ENCODE measurements around the gene CBARP. TPM values are rescaled to one million over a fixed set of nuclear protein-coding genes. Genes with fewer than 3 reads are reported as not detected.

Gene CBARP
- total RNA-seq, 8 experiments from 2014 or later, result 1.2 to 18.0 (median 8.5) TPM

DNA sequence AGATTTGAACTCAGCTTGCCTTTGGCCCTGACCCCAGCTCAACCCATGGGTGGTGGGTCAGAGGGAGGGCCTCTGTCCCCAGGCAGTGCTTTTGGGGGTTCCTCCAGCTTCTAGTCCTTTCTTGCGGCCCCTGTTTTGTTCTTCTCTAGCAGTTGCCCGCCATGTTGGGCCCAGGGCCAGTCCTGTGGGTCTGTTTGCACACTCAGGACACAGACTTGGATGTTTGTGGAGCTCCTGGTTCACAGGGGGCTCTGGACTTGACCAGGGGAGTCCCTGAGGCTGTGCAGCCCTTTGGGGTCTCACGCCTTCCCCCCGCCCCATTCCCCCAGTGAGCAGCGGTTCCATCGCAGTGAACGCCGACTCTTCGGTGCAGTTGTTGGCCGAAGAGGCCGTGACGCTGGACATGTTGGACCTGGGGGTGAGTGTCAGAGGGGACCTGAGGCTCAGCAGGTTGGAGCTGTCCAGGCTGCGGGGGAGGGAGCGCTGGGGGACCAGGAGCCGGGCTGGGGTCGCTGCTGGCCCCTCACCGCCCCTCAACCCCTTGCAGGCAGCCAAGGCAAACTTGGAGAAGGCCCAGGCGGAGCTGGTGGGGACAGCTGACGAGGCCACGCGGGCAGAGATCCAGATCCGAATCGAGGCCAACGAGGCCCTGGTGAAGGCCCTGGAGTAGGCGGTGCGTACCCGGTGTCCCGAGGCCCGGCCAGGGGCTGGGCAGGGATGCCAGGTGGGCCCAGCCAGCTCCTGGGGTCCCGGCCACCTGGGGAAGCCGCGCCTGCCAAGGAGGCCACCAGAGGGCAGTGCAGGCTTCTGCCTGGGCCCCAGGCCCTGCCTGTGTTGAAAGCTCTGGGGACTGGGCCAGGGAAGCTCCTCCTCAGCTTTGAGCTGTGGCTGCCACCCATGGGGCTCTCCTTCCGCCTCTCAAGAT is 6.2 kb upstream of the CBARP start:
- peaks cover 27 to 57% of the 10 kb centered on the region in 2 donors for H3K4me1 ChIP-seq (replicated peaks in 1 of 2)
- peak overlapping the region; percentile 57 to 64 for H3K27ac ChIP-seq
- ATAC-seq (replicated peaks in 6 of 8), result peak; percentile 1 to 33 (median 20)
- 0 to 100% (median 56%) methylated on average over 1 to 12 of the region's 33 CpGs; no CpG with 5 or more reads in 5 of the 10 experiments for WGBS, 10 experiments
- in situ Hi-C loops (cut with MboI; ENCODE audit: low pct_unique_long_range_greater_than_20kb in 2 of 9, low sequenced_read_pairs in 9 of 9, unreplicated experiment in 9 of 9), result no loop called here
- H3K4me3 ChIP-seq, result peak overlapping the region in 4 of 5 donors; percentile 1 to 2 (median 1)

DNA sequence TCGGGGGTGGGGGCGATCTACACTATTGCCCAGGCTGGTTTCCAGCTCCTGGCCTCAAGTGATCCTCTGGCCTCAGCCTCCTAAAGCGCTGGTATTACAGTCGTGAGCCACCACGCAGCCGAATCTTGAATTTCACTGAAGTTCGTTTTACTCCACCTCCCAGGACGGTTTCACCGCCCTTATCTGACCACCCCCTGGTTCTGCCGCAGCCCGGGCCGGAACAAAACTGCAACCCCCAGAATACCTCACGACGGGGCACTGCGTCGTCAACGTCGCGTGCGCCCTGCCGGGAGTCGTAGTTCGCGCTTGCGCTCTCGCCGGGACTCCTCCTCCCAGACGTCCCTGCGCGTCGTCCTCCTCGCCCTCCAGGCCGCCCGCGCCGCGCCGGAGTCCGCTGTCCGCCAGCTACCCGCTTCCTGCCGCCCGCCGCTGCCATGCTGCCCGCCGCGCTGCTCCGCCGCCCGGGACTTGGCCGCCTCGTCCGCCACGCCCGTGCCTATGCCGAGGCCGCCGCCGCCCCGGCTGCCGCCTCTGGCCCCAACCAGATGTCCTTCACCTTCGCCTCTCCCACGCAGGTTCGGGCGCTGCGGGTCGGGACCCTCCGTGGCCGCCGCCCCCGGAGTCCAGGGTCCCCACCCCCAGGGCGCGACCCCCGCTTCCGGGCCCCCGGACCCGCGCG is 3.8 kb upstream of the CBARP start, which contains the start of gene ATP5F1D:
Gene ATP5F1D, plus strand, starts transcription at position 335 of the 679 bp plus-strand sequence. Its CDS starts 100 bp downstream, at position 435.
- peak; percentile 34 to 71 (median 44) for ATAC-seq (replicated peaks in 6 of 8)
- 0 to 17% (median 1%) methylated on average over 2 to 23 of the region's 79 CpGs; no CpG with 5 or more reads in 3 of the 10 experiments for WGBS, 10 experiments
- in situ Hi-C loops (cut with MboI; ENCODE audit: low pct_unique_long_range_greater_than_20kb in 2 of 9, low sequenced_read_pairs in 9 of 9, unreplicated experiment in 9 of 9), result no loop called here

DNA sequence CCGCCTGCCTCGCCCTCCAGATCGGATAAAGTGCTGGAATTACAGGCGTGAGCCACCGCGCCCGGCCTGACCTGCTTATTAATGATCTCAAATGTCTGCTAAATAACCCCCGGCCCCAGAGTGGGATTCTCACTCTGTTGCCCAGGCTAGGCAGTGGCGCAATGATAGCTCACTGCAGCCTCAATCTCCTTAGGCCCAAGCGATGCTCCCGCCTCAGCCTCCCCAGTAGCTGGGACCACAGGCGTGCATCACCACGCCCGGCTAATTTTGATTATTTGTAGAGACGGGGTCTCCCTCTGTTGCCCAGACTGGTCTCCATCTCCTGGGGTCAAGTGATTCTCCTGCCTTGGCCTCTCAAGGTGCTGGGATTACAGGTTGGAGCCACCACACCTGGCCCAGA is 3.1 kb upstream of the CBARP start:
- in situ Hi-C loops (cut with MboI; ENCODE audit: low pct_unique_long_range_greater_than_20kb in 2 of 9, low sequenced_read_pairs in 9 of 9, unreplicated experiment in 9 of 9), result no loop called here
- no peak for ATAC-seq (replicated peaks in 6 of 8)
- H3K27ac ChIP-seq, result no peak overlapping the region
- peaks cover 37 to 56% of the 10 kb centered on the region in 2 donors for H3K4me1 ChIP-seq (replicated peaks in 1 of 2)
- H3K4me3 ChIP-seq, result peak overlapping the region in 2 of 5 donors; percentile 96 to 97
- 20 to 100% (median 80%) methylated on average over 1 to 3 of the region's 15 CpGs; no CpG with 5 or more reads in 6 of the 10 experiments for WGBS, 10 experiments

More for the DNA sequence above, 3.8 kb upstream of the CBARP start, which contains the start of gene ATP5F1D:
- H3K4me1 ChIP-seq (replicated peaks in 1 of 2), result peaks cover 32 to 59% of the 10 kb centered on the region in 2 donors
- H3K4me3 ChIP-seq, result peak within 1 kb of the TSS; percentile 73 to 97 (median 96)
- H3K27ac ChIP-seq, result peak within 1 kb of the TSS; percentile 58 to 65

DNA sequence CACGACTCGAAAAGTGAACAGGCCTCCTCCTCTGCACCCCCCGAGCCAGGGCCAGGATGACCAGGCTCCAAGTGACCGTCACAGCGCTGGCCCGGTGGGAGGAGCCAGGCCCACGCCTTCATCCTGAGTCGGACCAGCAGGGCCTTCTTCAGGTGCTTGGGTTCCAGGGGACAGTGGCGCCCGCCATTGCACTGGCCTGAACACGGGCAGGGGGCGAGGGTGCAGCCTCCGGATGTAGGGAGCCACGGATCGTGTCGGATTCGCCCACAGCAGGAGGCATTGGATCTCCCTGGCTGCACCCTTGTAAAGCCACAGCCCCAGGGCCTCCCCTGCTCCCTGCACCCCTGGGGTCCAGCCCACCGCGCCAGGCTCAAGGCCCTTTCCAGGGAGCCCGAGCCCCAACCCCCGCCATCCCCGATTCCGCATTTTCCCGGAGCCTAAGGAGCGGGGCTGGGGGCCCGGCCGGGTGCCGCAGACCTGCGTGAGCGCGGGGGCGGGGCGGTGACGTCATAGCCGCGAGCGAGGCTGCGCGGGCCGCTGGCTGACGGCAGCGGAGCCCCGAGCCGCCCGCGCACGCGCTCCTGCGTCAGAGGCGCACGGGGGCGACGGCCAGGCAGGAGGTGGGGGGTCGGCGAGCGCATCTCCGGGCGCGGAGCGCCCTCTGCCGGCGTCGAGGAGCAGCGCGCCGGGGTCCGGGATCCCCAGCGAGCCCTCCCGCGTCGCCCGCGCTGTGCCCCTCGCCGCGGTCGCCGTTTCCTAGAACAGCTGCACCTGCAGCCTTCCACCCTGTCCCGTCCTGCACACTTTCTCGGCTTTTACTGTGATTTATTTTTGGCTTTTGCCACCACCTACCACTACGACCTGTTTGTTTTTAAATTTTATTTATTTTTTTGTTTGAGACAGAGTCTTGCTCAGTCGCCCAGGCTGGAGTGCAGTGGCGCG is 2.3 kb upstream of the CBARP start:
- 1 to 79% (median 12%) methylated on average over 2 to 29 of the region's 84 CpGs; no CpG with 5 or more reads in 6 of the 10 experiments for WGBS, 10 experiments
- peaks cover 40 to 56% of the 10 kb centered on the region in 2 donors for H3K4me1 ChIP-seq (replicated peaks in 1 of 2)
- peak; percentile 40 to 62 (median 47) for ATAC-seq (replicated peaks in 6 of 8)
- peak overlapping the region; percentile 90 for H3K27ac ChIP-seq
- peak overlapping the region; percentile 20 to 35 (median 30) for H3K4me3 ChIP-seq
- in situ Hi-C loops (cut with MboI; ENCODE audit: low pct_unique_long_range_greater_than_20kb in 2 of 9, low sequenced_read_pairs in 9 of 9, unreplicated experiment in 9 of 9), result no loop called here

DNA sequence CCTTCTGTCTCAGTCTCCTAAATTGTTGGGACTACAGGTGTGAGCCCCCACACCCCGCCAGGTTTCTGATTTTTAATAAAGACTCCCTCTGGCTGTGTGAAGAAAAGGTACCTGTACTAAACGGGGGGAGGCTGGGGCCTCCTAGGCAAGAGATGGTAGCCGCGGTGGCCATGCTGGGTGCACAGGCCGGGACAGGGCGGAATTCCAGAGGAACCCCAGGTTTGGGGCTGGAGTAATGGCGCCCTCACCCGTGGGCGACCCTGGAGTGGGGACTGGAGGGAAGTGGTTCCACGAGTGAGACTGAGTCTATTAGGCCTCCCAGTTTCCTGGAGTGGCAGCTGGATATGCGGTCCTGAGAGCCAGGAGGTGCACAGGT is 1.6 kb upstream of the CBARP start:
- in situ Hi-C loops (cut with MboI; ENCODE audit: low pct_unique_long_range_greater_than_20kb in 2 of 9, low sequenced_read_pairs in 9 of 9, unreplicated experiment in 9 of 9), result no loop called here
- no peak for ATAC-seq (replicated peaks in 6 of 8)
- Histone ChIP-seq H3K4me3 (peak overlapping the region in 1 of 5 donors; percentile 33), H3K4me1 (replicated peaks in 1 of 2) (peaks cover 34 to 49% of the 10 kb centered on the region in 2 donors), H3K27ac (peak overlapping the region; percentile 90)
- WGBS, 10 experiments, result 57 to 89% (median 73%) methylated on average over 1 to 4 of the region's 11 CpGs; no CpG with 5 or more reads in 6 of the 10 experiments

DNA sequence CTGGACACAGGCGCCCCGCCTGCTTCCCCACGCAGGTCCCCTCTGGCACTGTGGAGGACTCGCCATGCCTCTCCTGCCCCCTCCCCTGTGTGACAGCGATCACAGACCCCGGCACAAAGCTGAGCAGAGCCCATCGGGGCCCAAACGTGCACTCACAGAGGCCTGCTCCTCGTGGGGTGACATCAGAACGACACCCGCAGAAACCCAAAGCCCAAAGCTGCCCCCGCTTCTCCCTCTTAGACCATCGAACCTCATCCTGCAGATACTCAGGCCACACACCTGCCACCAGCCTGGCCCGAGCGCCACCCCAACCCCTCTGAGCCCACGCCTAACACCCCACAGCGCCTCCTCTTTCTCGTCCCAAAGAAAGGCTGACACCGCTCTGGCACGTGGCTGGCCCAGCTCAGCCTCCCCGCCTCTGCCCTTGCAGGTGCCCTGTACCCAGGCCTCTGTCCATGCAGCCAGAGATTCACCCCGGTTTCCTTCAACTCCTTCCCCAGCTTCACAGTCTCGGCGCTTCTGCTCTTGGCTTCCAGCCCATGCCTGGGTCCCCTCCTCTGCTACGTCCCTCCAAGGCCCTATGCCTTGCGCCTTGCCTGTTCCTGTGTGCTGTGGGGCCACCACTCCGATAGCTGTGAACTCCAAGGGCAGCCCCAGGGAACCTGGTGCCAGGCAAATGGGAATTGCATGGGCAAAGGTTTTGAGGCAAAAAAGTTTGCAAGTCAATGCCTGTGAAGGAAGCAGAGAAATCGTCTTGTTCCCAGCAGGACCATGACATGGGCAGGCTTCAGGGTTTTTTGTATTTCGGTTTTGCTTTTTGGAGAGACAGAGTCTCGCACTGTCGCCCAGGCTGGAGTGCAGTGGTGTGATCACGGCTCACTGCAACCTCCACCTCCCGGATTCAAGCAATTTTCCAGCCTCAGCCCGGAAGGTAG is 831 bp upstream of the CBARP start:
- Histone ChIP-seq H3K4me1 (replicated peaks in 1 of 2) (peaks cover 31 to 43% of the 10 kb centered on the region in 2 donors), H3K4me3 (peak overlapping the region; percentile 60 to 84 (median 72)), H3K27ac (peak overlapping the region; percentile 86 to 90)
- in situ Hi-C loops (cut with MboI; ENCODE audit: low pct_unique_long_range_greater_than_20kb in 2 of 9, low sequenced_read_pairs in 9 of 9, unreplicated experiment in 9 of 9), result no loop called here
- WGBS, 10 experiments, result 55 to 89% (median 83%) methylated on average over 2 to 14 of the region's 34 CpGs; no CpG with 5 or more reads in 1 of the 10 experiments
- ATAC-seq (replicated peaks in 6 of 8), result peak in 5 of 8 experiments; percentile 6 to 30 (median 17)

DNA sequence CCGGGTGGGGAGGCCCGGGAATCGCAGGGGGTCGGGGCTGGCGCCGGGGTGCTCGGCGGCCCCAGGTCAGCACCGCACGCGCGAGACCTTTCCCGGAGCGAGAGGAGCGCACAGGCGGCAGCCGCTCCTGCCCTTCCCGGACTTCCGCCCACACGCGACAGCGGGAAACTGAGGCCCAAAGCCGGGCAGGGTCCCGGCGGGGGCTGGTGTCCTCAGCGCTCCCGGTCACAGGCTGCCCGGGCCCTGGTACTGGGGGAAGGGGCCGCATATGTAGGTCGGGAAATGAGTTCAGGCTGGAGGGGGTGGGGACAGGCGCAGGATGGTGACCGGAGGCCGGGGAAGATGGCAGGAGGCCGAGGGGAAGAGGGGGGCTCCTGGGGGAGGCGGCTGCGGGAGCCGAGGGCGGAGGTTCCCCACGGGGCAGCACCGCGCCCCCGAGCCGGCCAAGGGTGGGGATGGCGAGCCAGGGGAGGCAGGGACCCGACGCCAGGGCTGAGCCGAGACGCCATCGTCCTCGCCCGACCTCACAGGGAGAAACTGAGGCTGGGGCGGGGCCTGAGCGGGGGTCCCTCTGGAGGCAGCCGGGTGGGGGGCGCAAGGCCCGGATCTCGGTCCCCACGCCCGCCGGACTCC is 662 bp downstream of the CBARP start:
- in situ Hi-C loops (cut with MboI; ENCODE audit: low pct_unique_long_range_greater_than_20kb in 2 of 9, low sequenced_read_pairs in 9 of 9, unreplicated experiment in 9 of 9), result no loop called here
- Histone ChIP-seq H3K4me1 (replicated peaks in 1 of 2) (peaks cover 31 to 44% of the 10 kb centered on the region in 2 donors), H3K4me3 (peak overlapping the region; percentile 60 to 84 (median 72)), H3K27ac (peak overlapping the region; percentile 86 to 90)
- peak in 7 of 8 experiments; percentile 1 to 5 (median 3) for ATAC-seq (replicated peaks in 6 of 8)
- 0% methylated on average over 1 of the region's 60 CpGs; no CpG with 5 or more reads in 9 of the 10 experiments for WGBS, 10 experiments

DNA sequence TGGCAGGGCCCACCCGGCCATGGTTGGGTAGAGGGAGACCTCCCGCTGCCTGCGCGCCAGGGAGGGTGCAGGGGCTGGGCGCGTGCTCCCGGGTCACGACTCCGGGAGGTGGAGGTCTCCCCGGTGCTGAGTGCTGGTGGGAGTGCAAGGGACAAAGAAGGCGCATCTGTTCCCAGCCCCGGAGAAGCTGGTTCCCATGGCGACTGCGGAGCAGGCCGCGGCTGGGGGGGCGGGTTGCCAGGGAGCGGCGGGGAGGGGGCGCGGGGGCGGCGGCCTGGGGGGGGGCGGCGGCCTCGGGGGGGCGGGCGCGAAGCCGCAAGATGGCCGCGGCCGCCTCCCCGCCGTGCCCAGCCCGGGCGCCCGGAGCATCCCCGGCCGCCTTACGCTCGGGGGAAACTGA is 1.2 kb downstream of the CBARP start:
- ATAC-seq (replicated peaks in 6 of 8), result peak in 5 of 8 experiments; percentile 15 to 29 (median 22)
- Histone ChIP-seq H3K4me3 (peak overlapping the region; percentile 60 to 84 (median 72)), H3K27ac (peak overlapping the region; percentile 86 to 90), H3K4me1 (replicated peaks in 1 of 2) (peaks cover 33 to 48% of the 10 kb centered on the region in 2 donors)
- WGBS, 10 experiments, result no CpG with 5 or more reads among the region's 42 CpGs
- in situ Hi-C loops (cut with MboI; ENCODE audit: low pct_unique_long_range_greater_than_20kb in 2 of 9, low sequenced_read_pairs in 9 of 9, unreplicated experiment in 9 of 9), result no loop called here

DNA sequence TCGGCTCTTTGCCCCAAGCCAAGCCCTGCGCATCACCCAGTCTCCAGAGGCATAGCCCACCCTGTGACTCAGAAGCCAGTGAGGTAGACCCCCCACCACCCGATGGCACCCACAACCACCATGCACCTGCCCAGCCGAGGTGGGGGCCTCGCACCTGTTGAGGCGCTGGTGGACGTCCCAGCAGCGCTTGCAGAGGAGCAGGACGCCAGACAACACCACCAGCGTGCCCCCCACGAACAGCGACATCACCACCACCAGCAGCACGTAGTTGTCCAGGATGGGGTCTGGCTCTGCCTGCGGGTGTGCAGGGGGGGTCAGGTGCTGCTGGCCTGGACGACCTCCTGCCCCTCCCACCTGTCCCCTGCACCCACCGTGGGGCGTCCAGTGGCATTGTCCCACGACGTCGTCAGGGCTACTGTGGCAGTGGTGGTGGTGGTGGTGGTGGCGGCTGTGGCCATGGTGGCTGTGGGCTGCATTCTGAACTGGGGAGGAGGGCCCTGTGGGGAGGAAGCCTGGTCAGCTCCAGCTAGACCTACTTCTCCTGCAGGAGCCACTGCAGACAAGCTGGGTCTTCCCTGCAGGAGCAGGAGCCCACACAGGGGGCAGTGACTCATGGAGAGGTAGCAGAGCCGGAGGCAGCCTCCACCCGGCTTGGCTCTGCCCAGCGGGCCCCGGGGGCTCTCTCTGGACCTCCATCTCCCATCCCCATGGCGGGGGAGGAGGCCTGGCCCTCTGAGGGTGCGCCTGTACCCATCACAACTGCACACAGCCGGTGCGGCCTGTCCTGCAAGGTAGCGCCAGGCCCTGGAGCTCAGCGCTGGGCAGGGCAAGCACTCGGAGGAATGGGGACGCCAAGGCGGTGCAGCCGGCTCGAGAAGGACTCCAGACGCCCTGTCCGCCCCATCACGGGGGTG is 1.9 kb downstream of the CBARP start:
- in situ Hi-C loops (cut with MboI; ENCODE audit: low pct_unique_long_range_greater_than_20kb in 2 of 9, low sequenced_read_pairs in 9 of 9, unreplicated experiment in 9 of 9), result no loop called here
- Histone ChIP-seq H3K4me3 (peak overlapping the region; percentile 60 to 84 (median 72)), H3K4me1 (replicated peaks in 1 of 2) (peaks cover 33 to 49% of the 10 kb centered on the region in 2 donors), H3K27ac (peak overlapping the region; percentile 86 to 90)
- peak in 5 of 8 experiments; percentile 1 to 13 (median 3) for ATAC-seq (replicated peaks in 6 of 8)
- 100% methylated on average over 3 of the region's 39 CpGs; no CpG with 5 or more reads in 9 of the 10 experiments for WGBS, 10 experiments

DNA sequence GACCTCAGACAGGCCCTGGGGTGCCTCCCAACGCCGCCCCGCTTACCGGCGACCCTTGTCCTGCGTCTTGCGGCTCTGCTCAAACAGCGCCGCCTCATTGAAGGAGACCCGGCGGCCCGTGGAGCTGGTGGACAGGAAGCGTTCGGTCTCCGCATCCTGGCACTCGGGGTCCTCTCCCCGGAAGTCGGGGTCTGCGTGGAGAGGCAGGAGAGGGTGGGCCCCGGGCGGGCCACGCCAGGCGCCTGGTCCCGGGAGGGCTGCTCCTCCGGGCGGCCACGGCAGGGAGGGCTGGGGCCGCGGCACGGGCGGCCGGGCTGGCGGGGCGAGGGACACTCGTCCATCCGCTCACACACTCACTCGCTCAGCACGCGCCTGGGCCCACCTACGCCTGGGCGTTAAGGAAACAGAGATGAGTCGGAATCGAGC is 2.8 kb downstream of the CBARP start:
- WGBS, 10 experiments, result 97% methylated on average over 9 of the region's 43 CpGs; no CpG with 5 or more reads in 9 of the 10 experiments
- in situ Hi-C loops (cut with MboI; ENCODE audit: low pct_unique_long_range_greater_than_20kb in 2 of 9, low sequenced_read_pairs in 9 of 9, unreplicated experiment in 9 of 9), result no loop called here
- Histone ChIP-seq H3K4me3 (no peak overlapping the region), H3K4me1 (replicated peaks in 1 of 2) (peaks cover 33 to 54% of the 10 kb centered on the region in 2 donors), H3K27ac (no peak overlapping the region)
- ATAC-seq (replicated peaks in 6 of 8), result no peak

All from motor neuron (in vitro differentiated cells).